Adrenal gland (tissue), 12 donors: ENCODE measurements around the gene WDR86. TPM values are rescaled to one million over a fixed set of nuclear protein-coding genes. Genes with fewer than 3 reads are reported as not detected.

ENCODE experiments used
- DNase-seq, 7 donors: peaks; one replicate each; pipeline ENCODE4 v3.0.0-alpha.2; 2019 to 2020
- H3K27ac ChIP-seq, 5 donors: fragments of 200-600 bp; sonication (generic) in 4 of 5; 1 replicate in 3 of 5; 2 replicates in 2 of 5; pipeline versions ENCODE4 v1.5.1 to v1.8.0; 2016 to 2020; ENCODE audit warnings: mild to moderate bottlenecking in 1 of 5
- H3K27me3 ChIP-seq: fragments of 200-600 bp; 2 replicates; pipeline ENCODE4 v1.8.0; 2021
- H3K36me3 ChIP-seq, 2 donors: fragments of 200-600 bp; replicated peaks in 1 of 2; 1 replicate in 1 of 2; 2 replicates in 1 of 2; pipeline versions ENCODE4 v1.5.1 to v1.8.0; 2018 to 2022
- H3K4me1 ChIP-seq, 2 donors: fragments of 200-600 bp; replicated peaks in 1 of 2; 1 replicate in 1 of 2; 2 replicates in 1 of 2; pipeline versions ENCODE4 v1.5.1 to v1.8.0; 2018 to 2021
- H3K4me3 ChIP-seq, 4 donors: fragments of 200-600 bp; sonication (generic) in 3 of 4; one replicate each; pipeline ENCODE4 v1.5.1; 2016 to 2018
- H3K9me3 ChIP-seq, 3 donors: fragments of 200-600 bp; sonication (generic) in 1 of 3; replicated peaks in 1 of 3; 1 replicate in 2 of 3; 2 replicates in 1 of 3; pipeline versions ENCODE4 v1.5.1 to v1.8.0; 2016 to 2021
- POLR2A ChIP-seq, 2 donors: fragments of 450-650 bp; IDR thresholded peaks; one replicate each; pipeline ENCODE4 v1.6.1; 2017; ENCODE audit warnings: antibody characterized with exemption in 2 of 2, mild to moderate bottlenecking in 2 of 2, moderate library complexity in 1 of 2
- WGBS, 4 donors: extraction: QIAGEN DNeasy Blood & Tissue Kit in 2 of 4; methylation state at CpG; one replicate each; pipeline versions ENCODE4 v1.1.5 to v1.1.7; 2013 to 2017; 5-methylcytosine and 5-hydroxymethylcytosine counted together
- intact Hi-C, 2 donors: fragments of 100-400 bp; cut with DNase I; formaldehyde crosslinking; loops; one replicate each; pipeline versions ENCODE4 v1.14.1 to v1.15.0; 2022 to 2023
- polyA plus RNA-seq, 3 donors: library from polyadenylated mRNA; stranded (reverse); fragments of 200-250 nt in 2 of 3; fragments of 350-450 nt in 1 of 3; fragmentation: Illumina TruSeq in 1 of 3; extraction: RNeasy Lipid Tissue Mini Kit (QIAGEN cat#74804) in 1 of 3; gene quantifications; one replicate each; pipeline ENCODE4 v1.2.3, GENCODE V29; 2013 to 2014
- total RNA-seq, 9 donors: library from RNA; depleted of rRNA in 4 of 9; stranded (reverse); fragments of >200 nt in 4 of 9; fragments of 120-200 nt in 1 of 9; fragmentation: NEBNext Ultra II Directional in 1 of 9; extraction: Animal tissue kit (Norgen Biotek cat#: 25700) in 1 of 9; gene quantifications; one replicate each; pipeline versions ENCODE4 v1.1.0 to v1.2.4, GENCODE V29; 2013 to 2023
- TF ChIP-seq, protein P1 (sequence below), 6 experiments: fragments of 450-650 bp in 4 of 6; fragments of 200-600 bp in 2 of 6; sonication (generic) in 1 of 6; IDR thresholded peaks; 1 replicate in 5 of 6; 2 replicates in 1 of 6; pipeline versions ENCODE4 v1.5.1 to v1.8.0; 2016 to 2021; ENCODE audit warnings: antibody characterized with exemption in 6 of 6, mild to moderate bottlenecking in 2 of 6, moderate library complexity in 1 of 6
- donor health status: healthy with polysubstance abuse.
- donor health status: Bipolar disorder and iron deficiency.
- donor health status: DM: yes; HTN: yes; CAD: no.
- donor health status: DM: no; HTN: no; CAD: no.
- donor health status: DM: no; HTN: no; CAD: no.
- donor health status: DM: yes; HTN: yes; CAD: no.

WDR86 gene
- total and polyA plus RNA-seq, 12 donors = 1.4 to 16.7 (median 5.5) TPM; not detected in 1

DNA sequence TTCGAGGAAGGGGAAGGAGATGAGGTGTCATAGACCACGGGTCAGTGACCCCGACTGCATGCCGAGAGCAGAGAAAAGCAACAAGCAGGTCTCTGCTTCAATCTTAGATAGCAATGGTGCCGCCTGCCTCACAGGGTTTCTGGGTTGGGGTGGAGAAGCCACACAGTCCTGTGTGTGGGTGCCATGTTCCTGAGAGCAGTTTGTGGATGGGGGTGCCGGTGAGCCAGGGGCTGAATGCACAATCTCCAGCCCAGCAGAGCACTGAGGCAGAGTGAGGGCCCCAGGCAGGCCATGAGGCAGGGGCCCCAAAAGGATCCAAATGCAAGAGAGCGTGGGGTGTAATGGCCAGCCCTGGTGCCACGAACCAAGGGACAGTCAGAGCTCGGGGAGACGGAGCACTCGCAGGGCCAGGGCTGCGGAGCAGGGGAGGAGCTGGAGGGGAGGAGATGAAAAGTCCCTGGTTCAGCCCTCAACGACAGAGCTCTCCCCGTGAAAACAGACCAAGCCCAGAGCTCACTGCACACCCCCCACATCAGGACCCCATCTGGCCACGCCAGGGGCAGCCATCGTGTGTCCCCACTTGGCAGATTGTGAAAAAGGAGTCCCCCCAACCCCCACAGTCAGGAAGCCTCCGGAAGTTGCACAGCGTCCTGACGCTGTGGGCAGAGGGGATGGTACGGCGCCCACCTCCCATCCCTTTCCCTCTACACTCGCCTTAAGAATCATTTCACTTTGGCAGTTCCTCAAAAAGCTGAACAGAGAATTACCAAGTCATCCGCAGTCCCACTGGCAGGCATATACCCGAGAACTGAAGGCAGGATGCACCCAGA is 19.9 kb downstream of the WDR86 start:
- 80 to 89% (median 81%) methylated on average over 21 to 24 of the region's 24 CpGs for WGBS, 4 donors
- H3K27me3 ChIP-seq = no peaks in the 10 kb centered on the region
- TF ChIP-seq, protein P1, sequence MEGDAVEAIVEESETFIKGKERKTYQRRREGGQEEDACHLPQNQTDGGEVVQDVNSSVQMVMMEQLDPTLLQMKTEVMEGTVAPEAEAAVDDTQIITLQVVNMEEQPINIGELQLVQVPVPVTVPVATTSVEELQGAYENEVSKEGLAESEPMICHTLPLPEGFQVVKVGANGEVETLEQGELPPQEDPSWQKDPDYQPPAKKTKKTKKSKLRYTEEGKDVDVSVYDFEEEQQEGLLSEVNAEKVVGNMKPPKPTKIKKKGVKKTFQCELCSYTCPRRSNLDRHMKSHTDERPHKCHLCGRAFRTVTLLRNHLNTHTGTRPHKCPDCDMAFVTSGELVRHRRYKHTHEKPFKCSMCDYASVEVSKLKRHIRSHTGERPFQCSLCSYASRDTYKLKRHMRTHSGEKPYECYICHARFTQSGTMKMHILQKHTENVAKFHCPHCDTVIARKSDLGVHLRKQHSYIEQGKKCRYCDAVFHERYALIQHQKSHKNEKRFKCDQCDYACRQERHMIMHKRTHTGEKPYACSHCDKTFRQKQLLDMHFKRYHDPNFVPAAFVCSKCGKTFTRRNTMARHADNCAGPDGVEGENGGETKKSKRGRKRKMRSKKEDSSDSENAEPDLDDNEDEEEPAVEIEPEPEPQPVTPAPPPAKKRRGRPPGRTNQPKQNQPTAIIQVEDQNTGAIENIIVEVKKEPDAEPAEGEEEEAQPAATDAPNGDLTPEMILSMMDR (IDR thresholded peaks at IDR 0.05) = no peak
- TF ChIP-seq POLR2A (IDR thresholded peaks at IDR 0.05) = no peak
- no peaks in the 10 kb centered on the region for H3K9me3 ChIP-seq
- H3K4me3 ChIP-seq = no peak overlapping the region
- no peaks in the 10 kb centered on the region for H3K4me1 ChIP-seq
- no peaks in the 10 kb centered on the region for H3K36me3 ChIP-seq
- no peak overlapping the region for H3K27ac ChIP-seq
- intact Hi-C loops = no loop called here
- no peak for DNase-seq

DNA sequence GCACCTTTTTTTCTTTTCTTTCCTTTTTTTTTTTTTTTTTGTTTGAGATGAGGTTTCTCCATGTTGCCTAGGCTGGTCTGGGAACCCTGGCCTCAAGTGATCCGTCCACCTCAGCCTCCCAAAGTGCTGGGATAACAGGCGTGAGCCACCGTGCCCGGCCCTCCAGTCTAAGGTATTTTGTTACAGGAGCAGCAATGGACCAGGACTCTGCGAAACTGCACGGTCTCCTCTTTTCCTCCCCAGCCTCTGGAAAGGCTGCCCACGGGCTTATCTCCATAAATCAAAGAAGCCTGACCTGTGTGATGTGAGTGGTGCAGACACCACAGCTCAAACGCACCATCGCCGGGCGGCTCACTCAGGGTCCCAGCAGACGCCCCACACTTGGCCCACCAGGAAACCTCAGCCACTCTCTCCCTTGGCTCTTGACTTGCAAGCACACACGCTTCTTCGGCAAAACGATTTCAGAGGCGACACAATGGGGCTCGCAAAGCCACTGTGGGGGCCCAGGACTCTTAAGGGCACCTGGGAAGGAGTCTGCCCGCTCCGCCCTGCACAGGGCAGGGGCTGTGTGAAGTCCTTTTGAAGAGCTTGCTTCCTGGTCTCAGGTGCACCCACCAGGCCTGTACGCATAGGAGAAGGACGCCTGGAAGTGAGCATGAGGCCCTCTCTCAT is 20.6 kb downstream of the WDR86 start:
- Histone ChIP-seq H3K9me3 (no peaks in the 10 kb centered on the region), H3K36me3 (no peaks in the 10 kb centered on the region), H3K27me3 (no peaks in the 10 kb centered on the region), H3K4me1 (no peaks in the 10 kb centered on the region), H3K27ac (no peak overlapping the region), H3K4me3 (no peak overlapping the region)
- intact Hi-C loops = no loop called here
- 82 to 94% (median 91%) methylated on average over 17 to 21 of the region's 21 CpGs for WGBS, 4 donors
- no peak for DNase-seq
- TF ChIP-seq, protein P1 (IDR thresholded peaks at IDR 0.05) = no peak
- no peak for TF ChIP-seq POLR2A (IDR thresholded peaks at IDR 0.05)

DNA sequence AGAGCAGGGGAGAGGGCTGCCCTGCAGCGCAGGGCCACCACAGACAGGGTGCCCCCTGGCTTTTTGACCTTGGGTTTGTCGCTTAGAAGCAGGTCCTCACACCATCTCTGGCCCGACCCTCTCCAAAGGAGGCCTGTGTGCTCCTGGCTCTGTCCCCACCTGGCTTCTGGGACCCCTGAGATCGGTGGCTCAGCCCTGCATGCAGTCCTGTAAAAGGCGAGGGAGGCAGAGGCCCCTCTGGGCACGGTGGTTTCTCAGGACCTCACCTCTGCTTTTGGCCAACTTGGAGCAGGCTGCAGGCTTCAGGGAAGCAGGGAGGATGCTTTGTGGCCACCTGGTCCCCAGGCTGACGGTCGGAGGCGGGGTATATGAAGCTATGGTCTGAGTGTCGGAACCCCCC is 21.4 kb downstream of the WDR86 start:
- intact Hi-C loops = no loop called here
- no peaks in the 10 kb centered on the region for H3K27me3 ChIP-seq
- H3K9me3 ChIP-seq = no peaks in the 10 kb centered on the region
- no peaks in the 10 kb centered on the region for H3K36me3 ChIP-seq
- DNase-seq = no peak
- TF ChIP-seq, protein P1 (IDR thresholded peaks at IDR 0.05) = no peak
- TF ChIP-seq POLR2A (IDR thresholded peaks at IDR 0.05) = no peak
- 80 to 92% (median 87%) methylated on average over 1 to 10 of the region's 10 CpGs for WGBS, 4 donors
- no peak overlapping the region for H3K27ac ChIP-seq
- no peaks in the 10 kb centered on the region for H3K4me1 ChIP-seq
- H3K4me3 ChIP-seq = no peak overlapping the region

DNA sequence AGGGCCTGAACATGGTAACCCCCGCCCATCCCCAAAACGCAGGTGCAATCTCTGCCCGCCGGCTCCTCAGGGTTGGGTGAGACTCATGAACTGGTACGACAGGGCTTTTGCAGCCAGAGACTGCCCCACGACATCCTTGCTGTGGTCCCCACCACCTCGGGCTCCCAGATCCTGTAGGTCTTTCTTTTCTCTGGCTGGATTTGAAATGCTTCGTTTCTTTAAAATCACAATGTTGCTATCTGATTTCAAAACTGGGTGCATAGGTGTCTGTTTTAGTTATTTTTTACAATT is 21.9 kb downstream of the WDR86 start:
- 83 to 91% (median 87%) methylated on average over 7 to 8 of the region's 8 CpGs for WGBS, 4 donors
- Histone ChIP-seq H3K9me3 (no peaks in the 10 kb centered on the region), H3K4me3 (no peak overlapping the region), H3K4me1 (no peaks in the 10 kb centered on the region), H3K36me3 (no peaks in the 10 kb centered on the region), H3K27me3 (peaks cover 2% of the 10 kb centered on the region), H3K27ac (no peak overlapping the region)
- intact Hi-C loops = no loop called here
- TF ChIP-seq, protein P1 (IDR thresholded peaks at IDR 0.05) = no peak
- no peak for TF ChIP-seq POLR2A (IDR thresholded peaks at IDR 0.05)
- no peak for DNase-seq
